ENCODE measurements around the gene B3GLCT.

DNA sequence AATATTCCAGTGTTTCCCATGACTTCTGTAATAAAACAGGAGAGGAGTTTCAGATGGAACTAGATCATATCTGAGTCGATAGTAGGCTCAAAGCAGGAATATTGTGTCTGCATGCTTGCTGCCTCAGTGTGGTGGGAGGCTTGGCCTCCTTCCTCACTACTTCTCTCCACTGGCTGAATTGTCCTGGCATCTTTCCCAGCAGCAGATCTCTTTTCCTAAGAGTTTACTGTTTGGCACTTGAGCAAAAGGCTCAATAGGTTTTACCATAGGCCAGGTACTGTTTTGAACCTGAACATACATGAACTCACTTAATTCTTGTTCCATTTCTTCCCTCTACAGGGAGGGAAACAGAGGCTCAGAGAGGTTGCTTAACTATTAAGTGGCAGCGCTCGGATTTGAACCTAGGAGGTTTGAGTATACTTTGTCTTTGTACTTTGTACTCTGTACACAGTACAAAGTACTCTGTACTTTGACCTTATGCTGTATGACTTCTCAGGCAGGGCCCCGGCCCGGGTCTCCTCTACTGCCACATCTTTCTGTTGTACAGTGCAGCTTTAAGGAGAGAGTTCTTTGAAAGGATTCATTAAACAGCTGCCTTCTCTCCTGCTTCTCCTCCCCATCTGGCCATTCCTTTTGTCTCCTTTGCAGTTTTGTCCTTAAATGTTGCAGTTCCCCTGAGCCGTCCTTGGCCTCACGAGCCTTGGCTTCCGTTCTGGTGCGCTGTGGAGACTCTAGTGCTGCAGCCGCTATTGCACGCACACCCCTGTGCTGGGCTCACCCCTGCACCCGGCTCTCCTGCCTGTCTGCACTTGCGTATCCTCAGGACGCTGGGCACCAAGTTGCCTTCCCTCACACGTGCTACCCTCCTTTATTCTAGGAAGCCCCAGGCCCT is 8.1 kb downstream of the B3GLCT start:
- TF ChIP-seq, protein P1, sequence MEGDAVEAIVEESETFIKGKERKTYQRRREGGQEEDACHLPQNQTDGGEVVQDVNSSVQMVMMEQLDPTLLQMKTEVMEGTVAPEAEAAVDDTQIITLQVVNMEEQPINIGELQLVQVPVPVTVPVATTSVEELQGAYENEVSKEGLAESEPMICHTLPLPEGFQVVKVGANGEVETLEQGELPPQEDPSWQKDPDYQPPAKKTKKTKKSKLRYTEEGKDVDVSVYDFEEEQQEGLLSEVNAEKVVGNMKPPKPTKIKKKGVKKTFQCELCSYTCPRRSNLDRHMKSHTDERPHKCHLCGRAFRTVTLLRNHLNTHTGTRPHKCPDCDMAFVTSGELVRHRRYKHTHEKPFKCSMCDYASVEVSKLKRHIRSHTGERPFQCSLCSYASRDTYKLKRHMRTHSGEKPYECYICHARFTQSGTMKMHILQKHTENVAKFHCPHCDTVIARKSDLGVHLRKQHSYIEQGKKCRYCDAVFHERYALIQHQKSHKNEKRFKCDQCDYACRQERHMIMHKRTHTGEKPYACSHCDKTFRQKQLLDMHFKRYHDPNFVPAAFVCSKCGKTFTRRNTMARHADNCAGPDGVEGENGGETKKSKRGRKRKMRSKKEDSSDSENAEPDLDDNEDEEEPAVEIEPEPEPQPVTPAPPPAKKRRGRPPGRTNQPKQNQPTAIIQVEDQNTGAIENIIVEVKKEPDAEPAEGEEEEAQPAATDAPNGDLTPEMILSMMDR (IDR thresholded peaks at IDR 0.05) = no peak
- TF ChIP-seq EP300 (IDR thresholded peaks at IDR 0.05; ENCODE audit: low read depth) (no peak), POLR2A (IDR thresholded peaks at IDR 0.05) (no peak), POLR2AphosphoS5 (IDR thresholded peaks at IDR 0.05) (no peak)
